Left renal pelvis (tissue), 4 donors: ENCODE data around the gene BAIAP3. TPM values are rescaled to one million over a fixed set of nuclear protein-coding genes. Genes with fewer than 3 reads are reported as not detected.
A peak's percentile ranks its signal among the peaks of the same experiment; 100 is the strongest.

ENCODE experiments used
- DNase-seq, 4 donors: peaks; one replicate each; pipeline ENCODE4 v3.0.0-alpha.2; 2013; ENCODE audit warnings: low read depth in 4 of 4, low spot score in 3 of 4
- polyA plus RNA-seq, 4 donors: library from polyadenylated mRNA; unstranded; fragments of 120-200 nt; gene quantifications; one replicate each; pipeline ENCODE4 v1.2.1, GENCODE V29; 2013; ENCODE audit not compliant: insufficient read length in 4 of 4

Gene BAIAP3
- polyA plus RNA-seq, 4 donors: 0.91 to 8.0 (median 4.6) TPM

DNA sequence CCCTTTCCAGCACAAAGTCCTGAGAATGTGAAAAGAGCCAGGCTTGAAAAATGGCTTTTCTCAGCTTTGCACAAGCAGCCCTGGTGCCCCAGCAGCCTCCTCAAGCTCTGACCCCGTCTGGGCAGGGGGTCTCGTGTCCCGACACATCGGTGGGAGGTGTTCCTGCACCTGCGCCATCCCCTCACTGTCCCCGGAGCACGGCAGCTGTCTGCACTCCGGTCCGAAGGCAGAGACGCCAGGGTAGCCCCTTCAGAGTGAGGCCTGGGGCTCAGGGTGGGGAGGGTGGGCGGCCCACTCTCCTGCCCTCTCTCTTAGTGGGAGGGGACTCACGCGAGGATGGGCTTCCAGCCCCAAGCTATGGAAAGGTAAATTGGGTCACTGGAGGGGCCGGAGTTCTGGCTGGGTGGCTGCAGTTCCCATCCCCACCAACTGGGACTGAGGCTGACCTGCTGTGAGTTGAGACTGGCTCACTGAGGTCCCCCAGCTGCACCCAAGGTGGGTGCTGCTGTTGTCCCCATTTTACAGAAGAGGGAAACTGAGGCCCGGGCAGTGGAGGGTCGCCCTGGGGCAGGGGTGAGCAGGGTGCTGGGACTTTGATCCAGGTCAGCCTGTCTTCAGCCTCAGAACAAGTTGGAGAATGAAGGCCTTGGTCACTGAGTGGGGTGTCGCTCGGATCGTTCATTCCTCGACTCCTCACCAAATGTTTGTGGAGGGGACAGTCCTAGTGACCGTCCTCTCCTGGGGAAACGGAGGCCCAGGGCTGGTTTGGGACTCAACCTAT lies 2.3 kb upstream of the BAIAP3 start:
- DNase-seq: no peak

DNA sequence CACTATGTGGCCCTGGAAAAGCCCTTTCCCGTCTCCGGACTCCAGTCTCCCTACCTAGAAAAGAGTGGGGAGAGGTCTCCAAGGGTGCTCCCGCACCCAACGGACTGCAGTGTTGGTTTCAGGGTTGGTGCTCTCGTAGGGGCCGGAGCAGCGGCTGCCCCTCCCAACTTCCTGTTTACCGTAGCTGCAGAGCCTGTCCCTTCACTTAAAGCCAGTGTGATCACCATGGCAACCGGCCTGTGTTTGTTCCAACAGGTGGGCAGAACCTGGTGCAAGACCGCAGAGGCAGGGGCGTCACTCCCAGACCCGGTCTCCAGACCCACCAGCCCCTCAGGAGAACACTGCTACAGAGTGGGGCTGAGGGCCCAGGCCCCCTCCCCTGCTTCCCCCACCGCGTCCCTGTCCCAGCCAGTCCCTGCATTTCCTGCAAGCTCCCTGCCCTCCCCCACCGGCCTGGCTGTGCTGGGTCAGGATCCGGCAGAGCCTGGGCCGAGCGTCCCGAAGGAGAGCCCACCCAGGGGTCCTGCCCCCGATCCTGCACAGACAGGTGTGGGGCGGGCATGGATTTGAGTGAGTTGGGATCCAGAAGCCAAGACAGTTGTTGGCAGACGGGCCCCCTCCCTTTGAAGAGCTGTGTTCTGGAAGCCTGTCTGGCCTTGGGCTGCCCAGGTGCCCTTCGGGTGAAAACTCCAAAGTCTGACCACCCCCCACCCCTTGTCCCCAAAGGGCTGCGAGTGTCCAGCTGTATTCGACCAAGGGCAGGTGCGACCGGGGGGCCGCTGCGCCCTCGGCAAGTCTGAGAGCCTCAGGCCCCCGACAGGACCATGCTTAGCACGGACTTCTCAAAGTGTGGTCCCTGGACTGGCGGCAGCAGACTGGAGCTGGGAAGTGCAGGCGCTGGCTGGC lies 1.5 kb upstream of the BAIAP3 start:
- DNase-seq: peak in 3 of 4 donors; percentile 55 to 82 (median 64)

DNA sequence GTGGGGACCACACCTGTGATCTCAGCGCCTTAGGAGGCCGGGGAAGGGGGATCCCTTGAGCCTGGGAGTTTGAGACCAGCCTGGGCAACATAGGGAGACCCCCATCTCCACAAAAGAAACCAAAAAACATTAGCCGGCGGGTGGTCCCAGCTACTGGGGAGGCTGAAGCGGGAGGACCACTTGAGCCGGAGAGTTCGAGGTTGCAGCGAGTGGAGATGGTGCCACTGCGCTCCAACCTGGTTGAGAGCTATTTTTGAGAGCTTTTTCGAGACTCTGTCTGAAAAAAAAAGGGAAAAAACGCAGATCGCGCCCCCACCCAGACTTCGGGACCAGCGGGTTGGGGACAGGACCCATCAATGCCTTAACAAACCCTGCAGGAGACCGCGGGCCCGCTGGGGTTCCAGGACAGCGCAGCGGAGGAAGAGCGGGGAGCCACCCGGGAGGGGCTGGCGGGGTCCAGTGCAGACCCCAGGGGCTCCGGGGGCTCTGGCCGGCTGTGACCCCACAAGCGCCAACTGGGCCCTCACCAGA lies 762 bp upstream of the BAIAP3 start:
- DNase-seq: no peak

DNA sequence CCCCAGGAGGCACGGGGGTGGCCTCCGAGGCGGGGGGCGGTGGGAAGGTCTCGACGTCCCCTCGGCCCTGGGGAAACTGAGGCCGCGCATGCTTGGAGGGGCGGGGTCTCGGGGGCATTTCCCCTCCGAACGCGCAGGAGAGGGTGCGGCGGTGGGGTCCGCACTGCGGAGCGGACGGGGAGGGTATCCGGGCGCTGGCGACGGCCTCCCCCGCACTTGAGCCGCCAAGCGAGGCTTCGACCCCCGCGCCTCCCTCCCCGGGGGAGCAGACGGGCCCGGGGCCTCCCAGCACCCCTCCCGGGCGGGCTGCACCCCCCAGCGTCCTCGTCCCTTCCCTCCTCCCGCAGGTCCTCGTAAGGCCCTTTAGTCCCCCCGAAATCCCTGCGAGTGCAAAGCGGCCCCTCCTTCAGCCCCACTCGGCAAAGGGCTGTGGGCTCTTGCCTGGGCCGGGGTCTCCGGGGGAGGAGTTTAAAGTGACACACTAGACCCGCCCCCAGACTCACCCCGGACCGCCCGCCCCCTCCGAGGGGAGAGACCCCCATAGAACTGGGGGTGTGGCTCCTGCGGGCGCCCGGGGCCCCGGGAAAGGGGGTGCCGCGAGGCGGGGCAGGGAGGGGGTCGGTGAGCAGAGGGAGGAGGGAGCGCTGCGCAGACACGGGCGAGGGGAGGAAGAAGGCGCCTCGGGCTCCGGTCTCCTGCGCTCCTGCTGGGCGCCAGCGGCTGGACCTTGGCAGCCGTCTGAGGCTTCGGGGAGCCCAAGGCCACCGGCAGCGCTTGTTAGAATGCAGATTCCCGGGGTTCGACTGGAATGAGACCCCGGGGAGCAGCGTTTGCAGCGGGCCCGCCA lies 632 bp downstream of the BAIAP3 start:
- DNase-seq: no peak

DNA sequence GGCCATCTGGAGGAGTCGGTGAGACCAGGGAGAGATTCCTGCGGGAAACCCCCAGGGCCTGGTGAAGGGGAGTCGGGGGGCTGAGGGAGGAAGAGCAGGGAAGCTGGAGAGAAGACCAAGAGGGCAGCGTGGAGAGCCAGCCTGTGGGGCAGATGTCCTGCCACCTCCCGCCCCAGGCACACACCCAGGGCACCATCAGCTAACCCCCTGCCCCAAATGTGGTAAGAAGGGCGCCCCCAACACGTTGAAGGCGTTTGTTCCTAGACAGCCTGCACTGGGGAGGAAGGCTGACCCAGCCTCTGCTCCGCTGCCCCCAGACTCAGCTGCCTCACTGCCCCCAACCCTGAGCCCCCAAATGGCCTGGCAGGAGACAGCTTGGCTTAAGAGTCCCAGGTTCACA lies 1.3 kb downstream of the BAIAP3 start:
- no peak for DNase-seq

DNA sequence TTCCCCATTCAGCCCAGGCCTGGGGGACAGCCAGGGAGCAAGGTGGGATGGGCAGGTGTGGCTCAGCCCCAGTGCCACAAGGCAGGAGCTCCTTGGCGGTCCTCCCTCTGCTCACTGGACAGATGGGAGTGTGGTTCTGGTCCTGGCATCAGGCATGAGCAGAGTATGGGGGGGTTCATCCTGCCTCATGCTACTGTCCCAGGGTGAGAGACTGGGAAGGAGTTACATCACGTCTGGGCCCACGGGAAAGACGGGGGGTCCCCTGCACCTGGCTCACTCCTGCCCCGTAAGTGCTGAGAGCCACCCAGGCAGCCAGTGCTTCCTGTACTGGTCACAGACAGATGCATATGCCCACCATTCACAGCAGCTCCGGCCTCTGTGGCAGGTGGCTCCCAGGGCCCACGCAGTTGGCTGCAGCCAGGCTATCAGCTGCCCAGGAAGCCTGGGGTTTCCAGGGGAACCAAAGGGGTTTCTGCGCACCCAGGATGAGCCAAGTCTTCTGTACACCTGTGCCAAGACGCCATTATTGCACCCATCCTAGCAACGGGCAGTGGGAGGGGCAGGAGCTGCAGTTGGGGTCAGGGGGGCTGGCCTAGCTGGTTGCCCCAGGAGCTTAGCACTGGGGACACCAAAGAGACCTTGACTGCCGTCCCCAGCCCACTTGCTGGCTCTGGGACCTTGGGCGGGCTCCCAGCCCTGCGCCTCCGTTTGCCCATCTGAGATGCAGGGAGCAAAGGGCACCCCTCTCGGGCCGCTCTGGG lies 1.9 kb downstream of the BAIAP3 start:
- no peak for DNase-seq

DNA sequence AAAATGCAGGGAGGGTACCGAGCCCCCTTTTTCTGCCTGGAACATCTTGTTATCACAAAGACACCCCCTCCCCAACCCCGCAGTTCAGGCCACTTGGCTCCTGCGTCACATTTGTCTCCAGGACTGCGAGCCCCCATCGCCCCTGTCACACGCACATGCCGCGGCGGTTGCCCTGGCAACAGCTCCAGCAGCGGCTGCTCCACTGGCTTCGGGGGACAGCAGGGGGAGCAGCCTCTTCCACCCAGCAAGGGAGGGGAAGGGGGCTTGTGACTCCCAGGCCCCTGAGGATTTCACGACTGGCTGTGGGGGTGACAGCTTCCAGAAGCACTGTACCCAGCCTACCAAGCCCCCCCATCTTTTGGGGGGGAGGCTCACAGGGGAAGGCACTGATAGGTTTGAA lies 2.6 kb downstream of the BAIAP3 start:
- no peak for DNase-seq

DNA sequence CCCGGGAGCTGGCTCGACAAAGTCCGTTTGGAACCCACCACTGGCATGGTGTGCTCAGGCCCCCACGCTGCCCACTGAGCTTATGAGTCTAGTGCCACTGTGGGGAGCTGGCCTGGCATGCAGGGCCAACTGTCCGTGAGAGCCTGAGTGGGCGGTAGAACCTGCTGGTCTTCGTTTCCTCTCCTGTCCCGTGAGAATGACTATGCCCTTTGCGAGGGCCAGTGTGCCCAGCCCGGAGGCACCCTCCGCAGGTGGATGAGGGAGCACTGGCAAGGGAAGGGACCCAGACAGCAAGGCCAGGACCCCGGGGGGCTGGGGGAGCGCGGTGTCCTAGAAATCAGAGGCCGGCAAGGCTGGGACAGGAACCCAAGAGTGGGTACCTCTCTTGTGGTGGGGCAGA lies 3.2 kb downstream of the BAIAP3 start:
- DNase-seq: no peak

DNA sequence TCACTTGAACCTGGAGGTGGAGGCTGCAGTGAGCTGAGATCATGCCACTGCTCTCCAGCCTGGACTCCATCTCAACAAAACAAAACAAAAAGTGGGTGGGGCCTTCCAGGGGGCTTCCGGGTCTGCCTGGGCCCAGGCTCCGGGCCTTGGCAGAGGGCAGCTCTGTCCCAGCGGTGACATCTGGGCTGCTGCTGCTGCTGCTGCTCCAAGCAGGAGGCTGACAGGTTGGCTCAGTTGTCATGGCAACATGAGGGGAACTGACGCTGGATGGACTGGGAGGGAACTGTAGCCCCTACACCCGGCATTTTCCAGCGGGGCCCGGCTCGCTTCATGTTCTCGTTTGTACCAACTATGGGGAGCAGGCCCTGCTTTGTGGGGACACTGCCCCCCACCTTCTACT lies 4.0 kb downstream of the BAIAP3 start:
- no peak for DNase-seq

DNA sequence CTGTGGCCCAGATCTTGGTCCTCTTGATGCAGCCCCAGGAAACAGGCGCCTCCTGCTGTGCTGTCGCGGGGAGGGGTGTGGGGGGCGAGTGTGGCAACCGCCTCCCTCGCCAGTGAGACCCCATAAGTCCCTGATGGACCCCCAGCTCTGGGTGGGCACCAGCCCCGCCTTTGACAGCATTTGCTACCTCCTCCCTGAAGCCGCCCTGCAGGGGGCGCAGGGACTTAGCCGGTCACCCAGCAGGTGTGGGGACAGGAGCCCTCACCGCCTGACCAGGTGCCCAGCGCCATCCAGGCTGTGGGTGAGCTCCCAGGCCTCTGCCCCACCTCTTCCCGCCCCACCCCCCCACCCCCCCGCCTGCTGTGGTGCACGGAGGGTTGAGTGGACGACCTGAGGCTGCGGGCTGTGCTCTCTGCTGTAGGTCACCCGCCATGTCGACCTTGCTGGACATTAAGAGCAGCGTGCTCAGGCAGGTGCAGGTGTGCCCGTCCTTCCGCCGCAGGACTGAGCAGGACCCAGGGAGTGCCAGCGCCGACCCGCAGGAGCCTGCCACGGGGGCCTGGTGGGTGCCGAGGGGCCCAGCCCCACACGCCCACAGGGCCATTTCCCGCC lies 4.8 kb downstream of the BAIAP3 start:
- no peak for DNase-seq

DNA sequence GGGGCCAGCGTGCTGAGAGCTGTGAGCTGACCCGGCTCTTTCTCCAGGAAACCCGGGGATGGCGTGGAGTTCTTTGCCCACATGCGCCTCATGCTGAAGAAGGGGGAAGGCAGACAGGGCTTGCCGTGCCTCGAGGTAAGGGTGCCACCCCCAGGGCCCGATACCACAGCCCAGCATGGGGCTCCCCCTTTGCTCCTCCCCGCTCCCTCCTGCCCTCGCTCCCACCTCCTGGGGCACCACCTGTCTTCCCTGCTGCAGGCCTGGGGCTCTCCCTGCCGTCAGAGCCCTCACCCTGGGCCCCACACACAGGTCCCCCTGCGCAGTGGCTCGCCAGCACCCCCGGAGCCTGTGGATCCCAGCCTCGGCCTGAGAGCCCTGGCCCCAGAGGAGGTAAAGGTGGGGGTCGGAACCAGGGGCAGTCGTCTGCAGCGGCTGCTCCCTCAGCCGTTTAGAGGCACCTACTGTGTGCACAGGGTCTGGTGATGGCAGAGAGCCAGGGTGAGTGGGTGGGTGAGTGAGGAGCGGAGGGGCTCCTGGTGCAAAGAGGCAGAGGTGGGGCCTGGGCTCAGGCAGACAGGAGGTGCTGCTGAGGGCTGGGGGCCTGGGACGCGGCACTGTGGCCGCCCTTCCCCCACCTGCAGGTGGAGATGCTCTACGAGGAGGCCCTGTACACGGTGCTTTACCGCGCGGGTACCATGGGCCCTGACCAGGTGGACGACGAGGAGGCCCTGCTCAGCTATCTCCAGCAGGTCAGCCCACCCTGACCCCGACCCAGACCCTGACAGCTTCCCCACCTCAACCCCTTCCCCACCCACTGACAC lies 5.6 kb downstream of the BAIAP3 start:
- DNase-seq: no peak

DNA sequence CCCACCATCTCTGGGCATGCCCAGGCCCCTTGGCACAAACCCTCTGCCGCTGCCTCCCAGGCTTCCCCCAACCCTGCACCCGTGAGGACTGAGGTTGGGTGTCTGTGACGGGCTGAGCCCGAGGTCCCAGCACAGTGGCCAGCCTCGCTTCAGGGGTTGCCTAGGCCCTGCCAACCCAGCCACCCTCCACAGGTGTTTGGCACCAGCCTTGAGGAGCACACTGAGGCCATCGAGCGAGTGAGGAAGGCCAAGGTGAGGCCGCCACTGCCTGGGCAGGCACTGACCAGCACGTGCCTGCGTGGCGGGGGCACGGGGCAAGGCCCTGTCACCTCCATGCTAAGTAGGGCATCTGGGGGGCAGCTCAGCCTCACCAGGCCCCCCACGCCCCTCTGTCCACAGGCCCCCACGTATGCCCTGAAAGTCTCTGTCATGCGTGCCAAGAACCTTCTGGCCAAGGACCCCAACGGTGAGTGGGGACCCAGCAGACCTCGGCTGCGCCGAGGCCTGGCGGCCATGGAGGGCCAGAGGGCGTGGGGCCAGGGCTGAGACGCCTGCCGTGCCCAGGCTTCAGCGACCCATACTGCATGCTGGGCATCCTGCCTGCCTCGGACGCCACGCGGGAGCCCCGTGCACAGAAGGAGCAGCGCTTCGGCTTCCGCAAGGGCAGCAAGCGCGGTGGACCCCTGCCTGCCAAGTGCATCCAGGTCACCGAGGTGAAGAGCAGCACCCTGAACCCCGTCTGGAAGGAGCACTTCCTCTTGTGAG lies 7.5 kb downstream of the BAIAP3 start:
- DNase-seq: no peak

DNA sequence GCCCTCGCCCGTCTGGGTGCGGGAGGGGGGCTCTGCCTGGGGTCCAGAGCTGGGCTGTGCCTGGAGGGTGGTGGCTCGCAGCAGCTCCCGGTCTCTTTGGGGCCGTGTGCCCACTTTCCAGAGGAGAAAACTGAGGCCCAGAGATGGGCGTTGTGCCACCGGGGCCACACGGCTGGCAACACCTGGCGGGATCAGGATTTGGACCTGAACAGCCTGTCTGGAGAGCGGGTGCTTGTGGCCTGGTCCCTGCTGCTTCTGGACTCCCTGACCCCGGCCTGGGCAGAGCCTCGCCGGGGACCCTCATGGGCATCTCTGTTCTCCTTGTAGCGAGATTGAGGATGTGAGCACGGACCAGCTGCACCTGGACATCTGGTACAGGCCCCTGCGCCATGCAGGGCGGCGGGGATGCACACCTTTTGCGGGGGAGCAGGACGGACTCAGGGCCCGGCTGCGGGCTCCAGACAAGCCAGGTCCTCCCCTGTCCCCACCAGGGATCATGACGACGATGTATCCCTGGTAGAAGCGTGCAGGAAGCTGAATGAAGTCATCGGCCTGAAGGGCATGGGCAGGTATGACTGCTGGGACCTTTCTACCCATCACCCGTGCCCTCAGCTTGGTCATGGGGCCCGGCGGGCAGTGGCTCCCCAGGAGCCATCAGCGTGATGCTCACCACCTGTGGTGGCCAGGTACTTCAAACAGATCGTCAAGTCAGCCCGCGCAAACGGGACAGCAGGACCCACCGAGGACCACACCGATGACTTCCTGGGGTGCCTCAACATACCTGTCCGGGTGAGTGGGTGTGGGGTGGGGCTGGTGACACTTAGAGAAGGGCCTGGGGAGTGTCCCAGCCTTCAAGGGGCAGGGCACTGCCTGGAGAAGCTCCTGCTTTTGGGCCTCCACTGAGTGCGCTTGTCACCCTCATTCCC lies 8.3 kb downstream of the BAIAP3 start:
- DNase-seq: no peak

DNA sequence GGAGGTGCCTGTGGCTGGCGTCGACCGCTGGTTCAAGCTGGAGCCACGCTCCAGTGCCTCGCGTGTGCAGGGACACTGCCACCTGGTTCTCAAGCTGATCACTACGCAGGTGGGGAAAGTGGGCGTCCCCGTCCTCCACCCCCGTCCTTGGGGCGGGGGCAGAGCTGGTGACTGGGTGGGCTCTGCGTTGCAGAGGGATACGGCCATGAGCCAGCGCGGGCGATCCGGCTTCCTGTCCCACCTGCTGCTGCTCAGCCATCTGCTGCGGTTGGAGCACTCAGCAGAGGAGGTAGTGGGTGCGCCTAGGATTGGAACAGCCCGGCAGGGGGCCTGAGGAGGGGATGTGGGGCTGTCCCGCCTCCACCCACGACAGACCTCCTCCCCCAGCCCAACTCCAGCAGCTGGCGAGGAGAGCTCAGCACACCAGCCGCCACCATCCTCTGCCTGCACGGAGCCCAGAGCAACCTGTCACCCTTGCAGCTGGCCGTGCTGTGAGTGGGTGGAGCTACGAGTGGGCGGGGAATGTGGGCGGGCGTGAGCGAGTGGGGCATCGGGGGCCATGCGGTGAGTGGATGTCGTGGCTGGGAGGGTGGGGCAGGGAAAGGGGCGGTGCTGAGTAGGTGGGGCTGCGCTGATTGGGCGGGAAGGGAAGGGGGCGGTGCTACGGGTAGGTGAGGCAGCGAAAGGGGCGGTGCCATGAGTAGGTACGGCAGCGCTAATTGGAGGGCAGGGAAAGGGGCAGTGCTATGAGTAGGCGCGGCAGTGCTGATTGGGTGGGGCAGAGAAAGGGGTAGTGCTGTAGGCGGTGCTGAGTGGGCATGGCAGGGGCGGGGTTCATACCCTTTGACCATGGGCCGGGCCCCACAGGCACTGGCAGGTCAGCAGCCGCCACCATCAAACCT lies 9.3 kb downstream of the BAIAP3 start:
- peak; percentile 75 to 86 (median 83) for DNase-seq

DNA sequence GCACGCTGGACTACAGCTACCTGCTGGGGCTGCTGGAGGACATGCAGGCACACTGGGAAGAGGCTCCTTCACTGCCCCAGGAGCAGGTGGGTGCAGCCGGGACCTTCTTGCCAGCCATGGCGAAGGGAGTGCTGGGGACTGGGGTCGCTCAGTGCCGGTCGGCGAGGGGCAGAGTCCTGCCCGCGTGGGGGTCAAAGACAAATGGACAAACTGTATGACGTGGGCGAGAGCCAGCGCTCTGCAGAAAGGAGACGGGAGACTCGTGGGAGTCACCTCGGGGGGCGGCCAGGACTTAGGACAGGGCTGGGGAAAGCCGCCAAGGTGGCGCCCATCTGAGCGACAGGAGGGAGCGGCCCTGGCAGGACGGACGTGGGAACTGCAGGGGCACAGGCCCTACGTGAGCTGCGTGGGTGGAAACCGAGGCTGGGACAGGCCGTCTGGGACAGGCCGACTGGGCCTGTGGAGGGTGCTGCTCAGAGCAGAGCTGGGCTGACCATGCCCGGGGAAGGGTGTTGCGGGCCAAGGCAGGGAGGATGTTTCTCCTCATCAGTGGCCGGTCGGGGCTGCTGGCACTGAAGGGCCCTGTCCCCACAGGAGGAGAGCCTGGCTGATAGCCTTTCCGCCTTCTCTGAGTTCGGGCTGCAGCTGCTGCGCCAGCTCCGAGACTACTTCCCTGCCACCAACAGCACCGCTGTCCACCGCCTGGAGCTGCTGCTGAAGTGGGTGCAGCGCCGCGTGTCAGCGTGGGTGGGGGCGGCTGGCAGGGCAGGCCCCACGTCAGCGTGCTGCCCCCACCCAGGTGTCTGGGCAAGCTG lies 10.2 kb downstream of the BAIAP3 start:
- DNase-seq: no peak
